Activated CD4-positive, alpha-beta T cell treated with anti-CD3 and anti-CD28 coated beads, Interleukin-2, amount 50 U/mL, for 4 hours (primary cell): ENCODE measurements around the gene NTM.

Source experiments
- DNase-seq, 2 experiments: peaks; one replicate each; pipeline ENCODE4 v3.0.0-alpha.2; 2020

The NTM gene

GRCh38 chr11:131612533-131612932 is 242.1 kb downstream of the NTM start:
- DNase-seq, result no peak

GRCh38 chr11:131614631-131615030 is 244.2 kb downstream of the NTM start:
- no peak for DNase-seq

GRCh38 chr11:131615611-131616010 is 245.2 kb downstream of the NTM start:
- no peak for DNase-seq

- DNase-seq, result no peak
These were observed 246.2 kb downstream of the NTM start for GRCh38 chr11:131616481-131617140.

- DNase-seq, result no peak
These were observed 247.8 kb downstream of the NTM start for GRCh38 chr11:131618201-131618600.

- DNase-seq, result no peak
These were observed 251.8 kb downstream of the NTM start for GRCh38 chr11:131622193-131622592.

GRCh38 chr11:131624531-131624930 is 254.1 kb downstream of the NTM start:
- DNase-seq, result no peak

- no peak for DNase-seq
These were observed 256.4 kb downstream of the NTM start for GRCh38 chr11:131626788-131627187.

GRCh38 chr11:131628739-131629138 is 258.3 kb downstream of the NTM start:
- no peak for DNase-seq

GRCh38 chr11:131629925-131630540 is 259.6 kb downstream of the NTM start:
- no peak for DNase-seq

GRCh38 chr11:131632971-131633370 is 262.6 kb downstream of the NTM start:
- no peak for DNase-seq

GRCh38 chr11:131633921-131634715 is 263.7 kb downstream of the NTM start:
- no peak for DNase-seq

GRCh38 chr11:131637469-131638175 is 267.2 kb downstream of the NTM start:
- DNase-seq, result no peak

- no peak for DNase-seq
These were observed 268.5 kb downstream of the NTM start for GRCh38 chr11:131638889-131639288.

- no peak for DNase-seq
These were observed 269.9 kb downstream of the NTM start for GRCh38 chr11:131640320-131640719.

GRCh38 chr11:131642756-131643531 is 272.5 kb downstream of the NTM start:
- no peak for DNase-seq

GRCh38 chr11:131644204-131644795 is 273.9 kb downstream of the NTM start:
- no peak for DNase-seq

GRCh38 chr11:131645237-131645636 is 274.8 kb downstream of the NTM start:
- no peak for DNase-seq

GRCh38 chr11:131649856-131650255 is 279.4 kb downstream of the NTM start:
- no peak for DNase-seq

- no peak for DNase-seq
These were observed 281.8 kb downstream of the NTM start for GRCh38 chr11:131652231-131652630.

GRCh38 chr11:131653260-131653659 is 282.8 kb downstream of the NTM start:
- no peak for DNase-seq

GRCh38 chr11:131654849-131655248 is 284.4 kb downstream of the NTM start:
- DNase-seq, result no peak
